A549 treated with CpdA at 1 μM for 4 hours (cell line): ENCODE measurements around the gene SH2D1A. TPM values are rescaled to one million over a fixed set of nuclear protein-coding genes. Genes with fewer than 3 reads are reported as not detected.

ENCODE experiments used
- total RNA-seq: library from RNA; stranded (reverse); fragments of 200-300 nt; extraction: Qiagen RNA extraction; gene quantifications from 5 replicates; pipeline ENCODE4 v1.2.3, GENCODE V29; 2022; ENCODE audit warnings: low read depth

SH2D1A gene
- total RNA-seq, result not detected in 5 replicates

GRCh38 chrX:124346117-124346876 is at the start of gene SH2D1A:
SH2D1A (plus strand) TSS chrX:124346563; CDS start chrX:124346643, 80 bp downstream.

DNA sequence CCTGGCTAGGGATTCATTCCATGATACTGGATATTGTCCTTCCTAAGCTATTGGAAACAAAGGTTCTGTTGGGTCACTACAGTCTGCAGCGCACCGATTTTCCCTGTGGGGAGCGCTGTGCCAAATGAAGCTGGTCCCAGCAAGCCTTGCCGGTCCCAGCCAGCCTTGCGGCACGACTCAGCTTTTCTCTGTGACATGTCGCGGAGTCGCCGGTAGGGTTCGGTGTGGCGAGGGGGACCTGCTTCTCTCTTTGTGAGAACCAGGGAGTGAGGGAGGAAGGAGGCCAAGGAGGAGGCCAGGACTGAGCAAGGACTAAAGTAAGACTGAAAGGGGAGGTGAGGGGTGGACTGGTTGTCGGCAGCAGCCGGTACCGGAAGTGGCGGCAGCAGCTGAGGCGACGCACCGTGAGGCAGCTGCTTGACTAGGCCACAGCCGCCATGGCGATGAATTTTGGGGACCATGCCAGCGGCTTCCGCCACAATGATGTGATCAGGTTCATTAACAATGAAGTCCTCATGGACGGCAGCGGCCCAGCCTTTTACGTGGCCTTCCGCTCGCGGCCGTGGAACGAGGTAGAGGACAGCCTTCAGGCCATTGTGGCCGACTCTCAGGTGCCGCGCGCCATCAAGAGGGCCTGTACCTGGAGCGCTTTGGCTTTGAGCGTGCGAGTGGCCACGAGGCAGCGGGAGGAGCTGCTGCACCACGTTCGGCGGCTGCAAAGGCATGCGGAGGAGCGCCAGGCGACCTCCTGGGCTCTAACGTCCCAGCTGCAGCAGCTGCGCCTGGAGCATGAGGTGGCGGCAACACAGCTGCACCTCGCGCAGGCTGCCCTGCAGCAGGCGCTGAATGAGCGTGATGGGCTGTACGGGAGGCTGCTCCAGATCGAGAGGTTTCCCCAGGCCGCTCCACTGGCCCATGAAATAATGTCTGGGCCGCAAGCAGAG is 13.6 kb upstream of the SH2D1A start, which contains the start of gene TEX13D:
Gene TEX13D, plus strand, starts transcription at position 180 of the 944 bp plus-strand sequence. Its CDS starts 258 bp downstream, at position 438.

Other genes starting within 250 kb of the SH2D1A start
- not detected in 5 replicates for gene TEX13D, start 13.9 kb upstream of the SH2D1A start, total RNA-seq